Transverse colon (tissue), 3 donors: ENCODE measurements around the gene DNAJC7.

Experiments used
- CTCF ChIP-seq, 5 experiments: fragments of 200-600 bp in 3 of 5; fragments of 450-650 bp in 2 of 5; sonication (generic) in 3 of 5; IDR thresholded peaks; 1 replicate in 2 of 5; 2 replicates in 3 of 5; pipeline ENCODE4 v1.5.1; 2016 to 2017; ENCODE audit warnings: antibody characterized with exemption in 5 of 5, inconsistent platforms in 3 of 5, mild to moderate bottlenecking in 2 of 5, moderate library complexity in 1 of 5
- EP300 ChIP-seq: sonication (generic); formaldehyde crosslinking; IDR thresholded peaks from one replicate; pipeline ENCODE4 v1.6.1; 2017; ENCODE audit warnings: antibody characterized with exemption, low read depth
- POLR2A ChIP-seq: fragments of 450-650 bp; IDR thresholded peaks from one replicate; pipeline ENCODE4 v1.6.1; 2016; ENCODE audit warnings: antibody characterized with exemption, mild to moderate bottlenecking, moderate library complexity

GRCh38 chr17:41939693-41940090, 77.5 kb downstream of the DNAJC7 start:
- TF ChIP-seq POLR2A, result no peak
- TF ChIP-seq CTCF (IDR thresholded peaks at IDR 0.05), result no peak
- no peak for TF ChIP-seq EP300
